NCI-H1417 treated with DMSO at 0.1 percent for 48 hours (cell line): ENCODE results near the gene NUP43.
"Not testable (repeated sequence)": the region's sequence is repeated elsewhere in the genome, so short reads cannot be mapped to it uniquely, and the experiment has no call there.

Experiments used
- DNase-seq: peaks from one replicate; lab custom pipeline; 2025; lab: John Stamatoyannopoulos, UW

The NUP43 gene

DNA sequence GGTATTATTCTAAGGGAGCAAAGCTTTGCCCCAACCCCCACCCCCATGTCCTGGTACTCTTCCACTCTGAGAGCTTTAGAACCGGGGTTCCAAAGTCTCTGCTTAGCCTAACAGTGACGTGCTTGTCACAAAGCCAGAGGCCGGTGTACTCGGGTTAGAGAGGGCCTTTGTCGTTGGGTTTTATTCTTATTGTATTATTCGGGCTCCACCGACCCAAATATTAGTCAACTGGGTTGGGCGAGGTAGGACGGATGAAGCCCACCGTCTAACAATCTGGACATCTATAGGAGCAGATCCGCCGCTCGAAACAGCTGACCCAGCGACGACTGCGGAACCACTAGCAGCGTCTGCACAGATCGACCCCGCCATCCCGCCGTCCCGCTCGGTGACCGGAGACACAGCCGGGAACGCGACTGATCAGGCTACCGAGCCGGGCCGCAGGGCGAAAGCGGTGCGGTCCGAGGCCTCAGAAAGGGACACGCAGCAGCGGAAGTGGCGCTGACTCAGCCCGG, 2.8 kb upstream of the NUP43 start:
- DNase-seq = not testable (repeated sequence)

DNA sequence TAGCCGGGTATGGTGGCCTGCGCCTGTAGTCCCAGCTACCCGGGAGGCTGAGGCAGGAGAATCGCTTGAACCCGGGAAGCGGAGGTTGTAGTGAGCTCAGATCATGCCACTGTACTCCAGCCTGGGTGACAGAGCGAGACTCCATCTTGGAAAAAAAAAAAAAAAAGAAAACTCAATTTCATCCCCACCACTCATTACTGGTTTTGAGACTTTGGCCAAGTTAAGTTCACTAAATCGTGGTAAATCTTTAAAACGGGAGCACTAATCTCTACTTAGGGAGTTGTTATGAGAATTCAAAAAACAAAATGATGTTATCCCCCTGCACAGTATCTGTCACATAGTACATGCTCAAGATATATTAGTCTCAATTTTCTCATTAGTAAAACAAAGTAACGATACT, 1.1 kb downstream of the NUP43 start:
- DNase-seq = not testable (repeated sequence)

DNA sequence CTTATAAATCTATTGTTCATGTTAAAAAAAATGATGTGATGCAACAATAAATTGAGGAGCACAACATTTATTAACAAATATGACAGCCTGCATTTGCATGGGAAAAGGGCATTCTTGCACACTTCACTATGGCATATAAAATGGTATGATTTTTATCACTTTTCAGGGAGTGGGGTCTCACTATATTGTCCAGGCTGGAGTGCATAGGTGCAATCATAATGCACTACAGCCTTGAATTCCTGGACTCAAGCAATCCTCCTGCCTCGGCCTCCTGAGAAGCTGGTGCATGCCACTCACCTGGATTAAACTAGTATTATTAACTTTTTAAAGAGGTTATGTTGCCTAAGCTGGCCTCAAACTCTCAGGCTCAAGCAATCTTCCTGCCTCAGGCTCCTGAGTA, 11.4 kb downstream of the NUP43 start:
- no peak for DNase-seq

DNA sequence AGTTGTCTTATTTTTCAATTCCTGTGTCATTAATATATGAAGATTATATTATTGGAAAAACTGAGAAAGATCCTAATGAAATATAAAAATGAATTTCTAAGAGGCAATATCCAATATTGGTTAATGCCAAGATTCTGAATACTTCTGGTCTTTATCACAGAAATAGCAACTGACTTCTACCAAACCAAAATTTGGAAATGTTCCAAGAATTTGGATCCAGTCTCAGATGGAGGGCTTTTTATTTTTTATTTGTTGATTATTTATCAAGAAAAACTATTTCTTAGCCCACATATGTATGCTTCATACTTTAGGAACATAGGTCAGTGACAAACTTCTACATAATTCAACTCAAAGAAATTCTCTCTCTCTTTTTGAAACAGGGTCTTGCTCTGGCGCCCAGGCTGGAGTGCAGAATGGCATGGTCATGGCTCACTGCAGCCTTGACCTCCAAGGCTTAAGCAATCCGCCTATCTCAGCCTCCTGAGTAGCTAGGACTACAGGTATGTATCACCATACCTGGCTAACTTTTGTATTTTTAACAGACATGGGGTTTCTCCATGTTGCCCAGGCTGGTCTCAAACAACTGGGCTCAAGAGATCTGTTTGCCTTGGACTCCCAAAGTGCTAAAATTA, 13.1 kb downstream of the NUP43 start:
- DNase-seq = no peak

GRCh38 chr6:149729824-149730223, 16.5 kb downstream of the NUP43 start:
- DNase-seq = no peak

DNA sequence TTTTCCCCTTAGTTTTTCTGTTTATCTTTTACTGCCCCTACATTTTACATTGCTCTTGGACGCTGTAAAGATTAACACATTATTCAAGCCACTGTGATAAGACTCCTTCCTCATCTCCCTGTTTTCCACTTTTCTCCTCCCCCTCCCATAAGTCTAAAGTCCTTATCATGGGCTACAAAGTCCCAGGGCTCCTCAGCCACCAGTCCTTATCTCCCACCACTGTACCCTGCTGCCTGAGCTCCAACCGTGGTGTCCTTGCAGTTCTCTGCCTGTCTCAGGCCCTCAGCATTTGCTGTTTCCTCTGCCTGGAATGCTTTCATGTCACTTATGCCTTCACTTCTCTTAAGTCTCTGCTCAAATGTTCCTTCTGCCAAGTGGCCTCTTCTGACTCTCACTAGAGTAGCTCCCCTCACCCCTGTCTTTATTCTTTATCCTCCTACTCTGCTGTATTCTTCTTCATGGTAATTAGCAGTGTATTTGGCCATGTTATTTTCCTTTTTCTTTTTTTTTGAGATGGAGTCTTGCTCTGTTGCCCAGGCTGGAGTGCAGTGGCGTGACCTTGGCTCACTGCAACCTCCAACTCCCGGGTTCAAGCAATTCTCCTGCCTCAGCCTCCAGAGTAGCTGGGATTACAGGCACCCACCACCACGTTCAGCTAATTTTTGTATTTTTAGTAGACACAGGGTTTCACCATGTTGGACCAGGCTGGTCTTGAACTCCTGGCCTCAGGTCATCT, 17.7 kb downstream of the NUP43 start:
- DNase-seq = no peak

DNA sequence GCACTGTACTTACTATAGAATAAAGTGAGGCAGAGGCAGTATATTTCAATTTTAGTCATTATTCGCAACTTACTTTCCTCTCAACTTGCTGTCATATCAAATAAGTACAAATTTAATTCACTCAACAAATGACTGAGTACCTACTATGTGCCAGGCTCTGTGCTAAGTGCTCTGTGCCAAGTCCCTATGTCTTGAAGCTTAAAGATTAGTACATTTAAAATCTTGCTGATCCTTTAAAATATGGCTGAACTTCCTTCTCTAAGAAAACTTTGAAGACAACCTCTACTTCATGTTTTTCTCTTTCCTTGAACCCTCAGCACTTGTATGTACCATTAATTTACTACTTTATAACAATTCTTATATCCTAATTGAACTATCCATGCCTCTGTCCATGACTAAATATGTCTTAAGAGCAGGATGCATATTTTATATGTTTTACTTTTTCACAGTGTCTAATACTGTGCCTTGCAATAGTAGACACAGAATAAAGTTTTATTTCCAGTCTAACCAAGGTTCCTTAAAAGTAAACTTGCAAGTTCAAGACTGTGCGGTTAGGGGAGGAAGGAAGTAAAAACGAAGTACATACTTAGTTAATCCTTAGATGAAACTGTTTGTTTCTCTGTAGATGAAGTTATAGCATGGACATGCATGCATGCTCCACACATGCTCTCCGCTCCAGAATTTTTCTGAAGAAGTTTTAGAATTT, 18.4 kb downstream of the NUP43 start:
- no peak for DNase-seq

DNA sequence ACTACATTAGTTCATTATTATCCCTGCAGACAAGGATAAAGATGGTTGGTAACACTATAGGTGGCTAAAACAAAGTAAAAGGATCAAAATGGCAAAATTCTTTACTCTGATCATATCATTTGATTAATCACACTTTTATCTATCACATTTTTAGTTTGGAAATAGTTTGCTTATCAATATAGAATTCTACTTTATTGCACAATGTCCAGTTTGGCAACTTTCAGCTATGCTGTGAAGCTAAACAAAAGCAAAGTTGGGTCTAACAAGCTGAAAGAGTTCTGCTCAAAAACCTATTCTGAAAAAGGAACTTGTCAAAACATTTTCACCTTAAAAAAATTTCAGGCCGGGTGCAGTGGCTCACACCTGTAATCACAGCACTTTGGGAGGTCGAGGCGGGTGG, 20.5 kb downstream of the NUP43 start:
- no peak for DNase-seq

DNA sequence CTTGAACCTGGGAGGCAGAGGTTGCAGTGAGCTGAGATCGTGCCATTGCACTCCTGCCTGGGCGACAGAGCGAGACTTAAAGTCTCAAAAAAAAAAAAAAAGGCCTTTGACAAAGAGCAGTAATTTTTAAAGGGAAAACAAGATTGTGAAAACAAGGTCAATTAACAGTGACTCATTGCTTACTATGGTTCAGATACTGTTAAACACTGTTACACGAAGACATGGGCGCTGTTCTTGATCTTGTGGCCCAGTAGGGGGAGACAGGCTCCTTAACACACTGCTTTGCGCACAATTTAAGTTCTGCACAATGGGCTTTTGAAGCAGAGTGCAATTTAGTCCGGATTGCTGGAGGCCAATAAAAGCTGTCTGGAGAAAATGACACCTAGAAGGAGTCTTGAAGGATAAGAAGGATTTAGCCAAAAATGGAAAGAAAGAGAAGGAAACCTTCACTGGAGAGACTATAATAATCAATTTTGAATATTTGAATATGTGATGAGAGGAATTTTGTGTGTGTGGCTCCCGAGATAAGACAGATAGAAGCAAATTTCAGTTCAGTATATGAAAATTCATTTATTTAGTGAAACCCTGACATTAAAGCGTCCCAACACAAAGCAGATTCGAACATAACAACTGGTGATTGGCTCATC, 22.4 kb downstream of the NUP43 start:
- peak; percentile 8 for DNase-seq

GRCh38 chr6:149723262-149723661, 23.1 kb downstream of the NUP43 start:
- no peak for DNase-seq

GRCh38 chr6:149719531-149719930, 26.8 kb downstream of the NUP43 start:
- no peak for DNase-seq

GRCh38 chr6:149717588-149718458, 28.5 kb downstream of the NUP43 start, which contains the start of gene LATS1:
Gene LATS1 (minus strand): TSS chr6:149718101. CDS start chr6:149702126, 15,975 bp downstream.
- peak; percentile 64 for DNase-seq

- no peak for DNase-seq
Measured at GRCh38 chr6:149717255-149717587, 29.1 kb downstream of the NUP43 start.

GRCh38 chr6:149716181-149716963, 30.0 kb downstream of the NUP43 start:
- no peak for DNase-seq

GRCh38 chr6:149714442-149714841, 31.9 kb downstream of the NUP43 start:
- DNase-seq = no peak

- DNase-seq = no peak
Measured at GRCh38 chr6:149711711-149712110, 34.6 kb downstream of the NUP43 start.

DNA sequence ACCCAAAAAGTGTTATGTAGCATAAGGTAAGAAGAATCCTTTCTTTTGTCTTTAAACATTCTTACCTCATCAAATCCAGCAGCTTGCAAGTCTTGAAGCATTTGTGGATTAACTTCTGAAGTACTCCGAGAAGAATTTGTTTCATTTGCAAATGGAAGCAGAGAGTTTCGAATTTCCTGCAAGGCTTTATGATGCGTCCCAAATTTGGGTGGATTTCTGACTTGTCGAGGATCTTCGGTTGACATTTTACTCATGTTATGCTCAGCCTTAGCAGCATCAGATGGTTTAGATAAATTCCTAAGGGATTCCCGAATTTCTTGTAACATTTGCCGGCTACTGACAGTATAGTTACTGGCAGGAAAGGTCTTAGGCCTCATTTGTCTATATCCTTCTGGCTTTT, 44.6 kb downstream of the NUP43 start:
- no peak for DNase-seq

DNA sequence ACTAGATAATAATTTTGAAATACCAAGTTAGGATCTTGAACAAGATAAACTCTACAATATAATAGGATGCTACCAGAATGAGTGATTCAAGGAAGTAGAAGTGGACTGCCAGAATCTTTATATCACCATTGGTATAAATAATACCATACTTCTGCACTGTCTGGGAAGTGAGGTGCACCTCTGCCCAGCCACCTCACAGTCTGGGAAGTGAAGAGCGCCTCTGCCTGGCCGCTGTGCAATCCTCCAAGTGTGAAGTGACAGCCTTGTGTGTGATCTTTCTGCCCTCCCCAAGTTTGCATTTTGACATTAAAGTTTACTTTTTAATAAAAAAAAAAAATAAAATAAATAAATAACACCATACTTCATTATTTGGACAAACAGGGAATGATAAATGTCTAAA, 47.2 kb downstream of the NUP43 start:
- DNase-seq = no peak

DNA sequence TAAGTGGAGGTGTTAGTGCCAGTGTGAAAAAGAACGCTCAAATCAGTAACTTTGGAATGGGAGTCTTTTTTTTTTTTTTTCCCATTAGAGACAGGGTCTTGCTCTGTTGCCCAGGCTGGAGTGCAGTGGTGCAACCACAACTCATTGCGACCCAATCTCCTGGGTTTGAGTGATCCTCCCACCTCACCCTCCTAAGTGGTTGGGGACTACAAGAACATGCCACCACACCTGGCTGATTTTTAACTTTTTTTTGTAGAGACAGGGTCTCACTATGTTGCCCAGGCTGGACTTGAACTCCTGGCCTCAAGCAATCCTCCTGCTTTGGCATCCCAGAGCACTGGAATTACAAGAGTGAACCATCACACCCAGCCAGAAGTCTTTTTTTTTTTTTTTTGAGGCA, 48.2 kb downstream of the NUP43 start:
- no peak for DNase-seq

- DNase-seq = no peak
Measured at GRCh38 chr6:149696901-149697300, 49.4 kb downstream of the NUP43 start.

GRCh38 chr6:149694921-149695320, 51.4 kb downstream of the NUP43 start:
- no peak for DNase-seq
